ENCODE data around the gene KDM4C.

KDM4C gene

DNA sequence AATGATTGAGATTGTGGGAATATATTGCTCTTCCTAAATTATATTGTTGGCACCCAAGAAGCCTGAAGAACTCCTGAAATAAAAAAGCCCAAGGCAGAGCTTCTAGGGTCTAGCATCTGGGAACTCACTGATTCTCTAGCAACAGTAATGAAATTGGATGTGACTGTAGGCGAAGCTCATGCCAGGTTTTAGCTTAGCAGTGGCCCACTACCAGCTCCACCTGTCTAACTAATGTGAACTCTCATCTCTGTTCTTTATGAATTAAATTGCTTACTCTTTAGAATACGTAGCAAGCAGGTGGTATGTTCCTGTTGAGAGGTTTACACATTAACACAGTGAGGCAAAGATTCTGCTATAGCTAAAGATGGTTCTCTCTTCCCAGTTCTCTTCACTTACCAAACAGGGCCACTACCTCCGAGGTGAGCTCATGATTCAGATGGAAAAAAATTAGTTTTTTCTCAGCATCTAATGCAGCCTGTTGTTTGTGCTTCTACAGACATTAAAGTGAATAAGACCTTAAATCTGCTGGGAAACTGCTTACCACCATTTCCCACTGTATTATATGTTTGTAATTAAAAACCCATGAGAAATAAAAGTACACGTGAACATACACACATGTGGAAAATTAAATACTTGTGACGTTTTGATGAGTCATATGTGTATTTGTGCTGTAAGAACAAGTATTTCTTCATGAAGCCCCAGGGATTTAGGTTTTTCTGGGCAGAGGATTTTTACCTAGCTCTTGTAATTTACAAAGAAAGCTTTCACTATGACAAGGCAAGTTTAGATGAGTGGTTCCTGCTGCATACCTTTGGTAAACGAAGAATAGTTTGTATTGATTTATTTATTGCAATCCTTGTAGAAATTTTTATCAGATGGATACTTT lies 360.1 kb downstream of the KDM4C start:
- FAIRE-seq: peak; percentile 83
- peak; percentile 7 for DNase-seq (ENCODE audit: extremely low spot score, insufficient read length, low read depth)

DNA sequence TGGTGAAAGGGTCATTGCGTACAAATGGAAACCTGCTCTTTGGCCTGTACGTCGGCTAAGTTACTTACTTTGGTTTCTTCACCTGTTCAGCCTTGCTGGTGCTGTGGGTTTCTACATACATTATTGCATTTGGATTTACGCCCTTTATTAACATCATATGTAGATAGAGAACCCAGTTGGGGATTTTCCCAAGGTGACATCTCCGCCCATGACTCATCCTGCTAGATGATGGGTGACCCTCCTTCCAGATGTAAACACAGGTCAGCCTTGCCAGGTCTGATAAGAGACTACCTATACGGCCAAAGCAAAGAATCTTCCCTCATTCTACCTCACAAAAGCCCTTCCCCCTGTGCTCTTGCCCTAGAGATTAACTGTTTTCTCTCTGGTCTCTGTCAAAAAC lies 360.9 kb downstream of the KDM4C start:
- DNase-seq (ENCODE audit: extremely low spot score, insufficient read length, low read depth): no peak
- FAIRE-seq: no peak

DNA sequence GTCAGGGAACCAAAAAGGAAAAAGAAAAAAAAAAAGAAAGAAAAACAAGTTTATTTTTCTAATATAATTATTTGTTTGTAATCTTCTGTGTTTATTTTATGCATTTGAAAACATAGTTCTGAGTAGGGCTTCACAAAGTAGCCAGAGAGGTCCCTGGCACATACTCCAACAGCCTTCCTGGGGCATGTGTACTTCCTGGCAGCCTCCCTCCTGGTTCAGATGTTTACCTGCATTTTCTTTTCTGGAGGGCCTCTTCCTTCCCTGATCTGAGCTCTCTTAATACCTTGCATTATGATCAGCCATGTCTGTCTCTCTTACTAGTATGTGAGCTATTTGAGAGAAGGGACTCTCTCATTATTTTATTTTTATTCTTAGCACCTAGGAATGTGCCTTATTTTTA lies 361.8 kb downstream of the KDM4C start:
- FAIRE-seq: no peak
- DNase-seq (ENCODE audit: extremely low spot score, insufficient read length, low read depth): no peak

DNA sequence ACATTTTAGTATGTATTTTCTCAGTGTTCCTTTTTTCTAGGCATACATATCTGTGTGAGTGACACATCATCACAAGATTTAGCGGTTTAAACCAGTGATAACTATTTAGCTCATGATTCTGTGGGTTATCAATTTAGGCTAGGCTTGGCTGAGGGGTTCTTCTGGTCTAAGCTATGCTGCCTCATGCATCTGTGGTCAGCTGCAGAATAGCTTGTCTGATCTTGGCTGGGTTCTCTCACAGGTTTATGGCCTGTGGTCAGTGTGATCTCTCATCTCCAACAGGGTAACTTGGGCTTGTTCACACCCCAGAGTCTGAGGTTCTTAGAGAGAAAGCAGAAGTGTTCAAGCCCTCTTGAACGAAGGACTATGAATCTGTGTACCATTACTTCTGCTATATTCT lies 363.3 kb downstream of the KDM4C start:
- DNase-seq (ENCODE audit: extremely low spot score, insufficient read length, low read depth) (no peak), FAIRE-seq (peak; percentile 78)

DNA sequence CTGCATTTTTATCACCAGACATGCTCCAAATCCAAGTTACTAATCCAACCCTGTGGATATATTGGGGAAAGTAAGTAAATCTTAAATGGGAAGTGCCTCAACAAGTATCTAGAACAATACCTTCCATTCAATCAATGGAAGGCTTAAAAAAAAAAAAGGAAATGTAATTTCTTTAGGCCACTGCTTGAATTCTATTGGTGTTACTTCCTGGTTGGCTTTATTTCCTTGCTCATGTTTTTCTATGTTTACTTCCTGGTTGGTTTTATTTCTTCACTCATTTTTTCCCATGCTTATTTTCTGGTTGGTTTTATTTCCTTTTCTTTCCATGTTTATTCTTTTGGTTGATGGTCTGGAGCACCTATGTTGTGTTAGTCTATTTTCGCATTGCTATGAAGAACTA lies 363.9 kb downstream of the KDM4C start:
- DNase-seq (ENCODE audit: extremely low spot score, insufficient read length, low read depth) (no peak), FAIRE-seq (no peak)

DNA sequence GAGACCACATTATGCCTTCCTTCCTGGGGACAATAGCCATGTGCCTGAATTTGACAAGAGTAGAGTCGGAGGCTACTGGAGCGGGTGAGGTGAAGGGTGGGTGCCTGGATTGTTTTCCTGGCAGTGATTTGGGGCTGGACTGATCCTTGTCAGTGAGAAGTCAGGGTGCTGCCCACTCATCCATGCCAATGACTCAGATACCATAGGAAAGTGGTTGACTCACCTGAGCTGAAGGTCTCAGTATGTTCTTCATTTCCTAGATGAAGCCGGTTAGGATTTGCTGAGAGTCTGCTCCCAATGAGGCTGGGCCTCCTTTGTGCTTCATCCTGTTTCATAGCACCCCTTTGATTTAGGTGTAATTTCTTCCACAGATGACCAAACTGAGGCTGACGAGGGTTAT lies 366.0 kb downstream of the KDM4C start:
- no peak for FAIRE-seq
- DNase-seq (ENCODE audit: extremely low spot score, insufficient read length, low read depth): no peak

DNA sequence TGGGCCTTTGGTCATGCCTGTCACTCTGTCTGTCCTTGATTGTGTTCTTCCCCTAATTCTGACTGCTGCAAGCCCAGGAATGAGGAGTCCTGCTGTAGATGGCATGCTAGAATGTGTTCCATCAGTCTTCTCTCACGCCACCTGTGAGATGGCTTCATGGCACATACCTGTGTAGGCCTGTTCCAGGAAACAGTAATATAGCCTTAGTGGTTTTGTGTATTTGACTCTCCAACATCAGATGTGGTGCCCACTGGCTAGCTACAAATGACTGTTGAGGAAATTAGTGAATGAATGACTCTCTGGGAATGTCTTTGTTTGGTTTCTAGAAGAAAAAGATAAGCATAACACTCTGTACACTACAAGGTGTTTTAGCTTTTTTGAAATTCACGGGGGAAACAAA lies 367.5 kb downstream of the KDM4C start:
- no peak for DNase-seq (ENCODE audit: extremely low spot score, insufficient read length, low read depth)
- no peak for FAIRE-seq

DNA sequence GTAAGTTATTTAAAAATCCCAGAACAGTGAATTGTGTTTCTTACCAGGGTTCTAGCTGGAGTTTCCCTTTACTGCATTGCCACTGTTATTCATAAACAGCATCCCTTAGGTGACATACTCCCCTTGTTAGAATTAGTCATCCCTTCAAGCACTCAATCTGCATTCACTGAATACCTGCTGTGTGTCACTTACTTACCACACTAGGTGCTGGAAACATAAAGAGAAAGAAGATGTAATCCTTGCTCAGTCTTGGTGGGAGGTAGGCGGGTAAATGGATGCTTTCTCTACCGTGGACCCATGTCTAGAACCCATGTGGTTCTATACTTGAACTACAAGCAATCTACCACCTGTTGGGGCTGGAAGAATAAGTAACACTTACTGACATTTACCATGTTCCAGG lies 371.6 kb downstream of the KDM4C start:
- FAIRE-seq: no peak

DNA sequence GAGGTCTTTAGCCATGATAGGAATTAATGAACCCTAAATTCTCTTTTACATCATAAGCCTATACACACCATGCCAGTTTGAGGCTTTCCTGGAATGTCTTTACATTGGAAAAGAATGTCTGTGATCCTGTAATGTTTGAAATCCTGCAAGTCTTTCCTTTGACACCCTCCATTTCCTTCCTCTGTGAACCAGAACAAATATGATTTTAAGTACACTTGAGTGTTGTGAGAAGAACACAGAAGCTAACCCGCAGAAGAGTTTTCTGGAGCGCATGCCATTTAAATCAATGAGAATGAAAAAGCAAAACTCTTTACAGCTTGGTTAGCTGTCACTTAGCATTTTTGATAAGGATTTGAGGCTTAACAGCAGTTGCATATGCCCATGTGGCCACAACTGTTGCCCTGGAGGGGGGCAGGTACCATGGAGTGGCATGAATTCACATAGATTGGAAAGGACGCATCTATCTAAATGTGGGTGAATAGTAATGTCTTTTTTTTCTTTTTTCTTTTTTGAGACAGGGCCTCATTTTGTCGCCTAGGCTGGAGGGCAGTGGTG lies 372.6 kb downstream of the KDM4C start:
- DNase-seq (ENCODE audit: extremely low spot score, insufficient read length, low read depth): no peak
- no peak for FAIRE-seq

More for the DNA sequence above, 371.6 kb downstream of the KDM4C start:
- DNase-seq (ENCODE audit: extremely low spot score, insufficient read length, low read depth): no peak

DNA sequence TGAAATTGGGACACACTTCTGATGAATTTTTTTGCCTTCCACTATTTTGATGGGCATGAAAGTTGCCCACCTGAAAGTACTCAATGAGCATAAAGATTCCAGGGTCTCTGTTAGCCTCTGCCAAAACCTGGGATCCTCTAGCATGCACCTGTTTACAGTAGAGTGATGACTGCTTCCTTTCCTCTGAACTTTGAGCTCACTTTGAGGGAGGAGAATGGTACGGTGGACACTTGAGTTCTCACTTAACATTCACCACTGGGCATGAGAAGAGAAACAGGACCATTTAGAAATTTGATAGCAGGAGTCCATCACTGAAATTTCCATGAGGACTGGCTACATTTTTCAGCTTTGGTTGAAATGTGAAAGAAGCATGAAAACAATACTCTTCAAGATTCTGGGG lies 374.8 kb downstream of the KDM4C start:
- no peak for FAIRE-seq
- DNase-seq (ENCODE audit: extremely low spot score, insufficient read length, low read depth): no peak

DNA sequence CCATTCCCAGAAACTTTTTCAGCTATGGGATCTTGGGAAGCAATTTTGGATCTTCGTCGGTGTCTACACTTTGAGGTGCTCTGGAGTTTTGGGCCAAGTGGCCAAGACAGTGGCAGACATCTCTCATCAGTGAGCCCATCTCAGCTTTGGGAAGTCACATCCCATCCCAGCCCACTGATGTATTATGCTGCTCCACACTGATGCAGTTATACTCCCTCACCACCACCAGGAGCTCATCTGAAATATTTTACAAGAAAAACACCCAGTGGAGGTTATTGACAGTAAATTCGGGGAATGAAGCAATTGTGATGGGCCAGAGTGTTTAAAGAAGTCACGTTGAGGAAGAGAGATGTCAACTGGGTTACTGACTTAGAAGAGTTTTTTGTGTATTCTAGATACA lies 378.0 kb downstream of the KDM4C start:
- FAIRE-seq: no peak
- DNase-seq (ENCODE audit: extremely low spot score, insufficient read length, low read depth): no peak

DNA sequence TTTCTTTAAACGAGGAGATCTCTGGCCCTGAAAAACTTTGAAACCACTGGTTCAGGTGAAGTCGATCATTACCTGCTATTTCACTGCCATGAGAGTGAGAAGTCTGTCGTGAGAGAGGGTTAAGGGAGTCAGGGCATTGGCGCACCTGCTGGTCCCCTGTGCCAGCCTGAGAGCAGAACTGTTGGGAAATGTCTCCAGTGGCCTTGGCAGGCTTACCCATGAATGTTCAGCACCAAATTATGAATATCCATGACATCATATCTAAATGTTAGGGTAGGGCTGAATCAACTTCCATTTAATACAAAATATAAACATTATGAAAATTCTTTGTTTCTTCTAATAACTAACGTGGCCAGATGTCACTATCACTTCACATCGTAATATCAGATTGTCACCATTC lies 379.3 kb downstream of the KDM4C start:
- FAIRE-seq (no peak), DNase-seq (ENCODE audit: extremely low spot score, insufficient read length, low read depth) (no peak)

DNA sequence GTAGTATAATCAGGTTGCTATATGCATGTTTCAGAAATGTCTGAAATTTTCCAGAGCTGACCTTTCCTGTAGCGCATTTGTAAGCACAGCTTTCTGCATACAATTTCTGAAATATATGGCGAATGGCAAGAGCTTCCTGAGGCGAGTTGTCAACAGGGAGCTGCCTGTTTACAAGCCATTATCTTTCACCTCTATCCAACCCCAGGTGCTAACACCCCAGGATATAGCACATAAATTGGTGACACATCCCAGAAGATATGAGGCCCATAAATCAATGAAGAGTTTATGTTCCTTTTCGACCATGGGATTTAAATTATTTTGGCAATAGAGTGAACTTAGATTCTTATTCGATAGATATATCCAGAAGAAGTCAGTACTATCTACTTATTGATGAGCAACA lies 379.8 kb downstream of the KDM4C start:
- FAIRE-seq: no peak
- no peak for DNase-seq (ENCODE audit: extremely low spot score, insufficient read length, low read depth)

DNA sequence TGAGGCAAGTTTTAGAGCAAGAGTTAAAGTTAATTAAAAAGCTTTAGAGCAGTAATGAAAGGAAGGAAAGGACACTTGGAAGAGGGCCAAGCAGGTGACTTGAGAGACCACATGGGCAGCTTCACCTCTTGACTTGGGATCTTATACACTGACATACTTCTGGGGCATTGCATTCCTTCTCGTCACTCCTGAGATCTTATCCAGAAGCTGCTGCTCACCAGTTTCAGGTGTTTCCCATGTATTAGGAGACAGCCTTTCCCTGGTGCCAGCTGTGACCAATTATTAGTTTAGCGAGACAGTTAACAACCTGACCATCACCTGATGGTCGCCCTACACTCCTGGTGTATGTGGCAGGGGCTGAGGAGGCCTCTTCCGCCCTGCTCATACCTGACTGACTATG lies 382.1 kb downstream of the KDM4C start:
- DNase-seq (ENCODE audit: extremely low spot score, insufficient read length, low read depth) (no peak), FAIRE-seq (no peak)

DNA sequence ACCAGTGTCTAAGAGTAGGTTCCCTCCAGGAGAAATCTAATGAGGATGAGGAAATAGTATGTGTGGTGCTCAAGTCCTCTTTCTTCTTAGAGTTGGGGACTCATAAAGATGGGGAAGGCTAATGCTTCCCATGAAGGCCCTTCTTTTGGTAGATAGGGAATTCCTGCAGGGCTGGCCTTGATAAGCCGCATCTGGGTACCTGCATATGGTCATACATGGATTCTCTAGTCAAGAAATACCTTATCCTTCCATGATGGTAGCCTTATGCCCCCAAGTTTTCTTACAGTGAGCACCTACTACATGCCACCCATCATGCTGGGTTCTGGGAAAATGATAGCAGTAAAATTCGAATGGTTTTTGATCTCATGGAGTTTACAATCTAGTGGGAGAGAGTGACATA lies 382.6 kb downstream of the KDM4C start:
- DNase-seq (ENCODE audit: extremely low spot score, insufficient read length, low read depth) (no peak), FAIRE-seq (no peak)

DNA sequence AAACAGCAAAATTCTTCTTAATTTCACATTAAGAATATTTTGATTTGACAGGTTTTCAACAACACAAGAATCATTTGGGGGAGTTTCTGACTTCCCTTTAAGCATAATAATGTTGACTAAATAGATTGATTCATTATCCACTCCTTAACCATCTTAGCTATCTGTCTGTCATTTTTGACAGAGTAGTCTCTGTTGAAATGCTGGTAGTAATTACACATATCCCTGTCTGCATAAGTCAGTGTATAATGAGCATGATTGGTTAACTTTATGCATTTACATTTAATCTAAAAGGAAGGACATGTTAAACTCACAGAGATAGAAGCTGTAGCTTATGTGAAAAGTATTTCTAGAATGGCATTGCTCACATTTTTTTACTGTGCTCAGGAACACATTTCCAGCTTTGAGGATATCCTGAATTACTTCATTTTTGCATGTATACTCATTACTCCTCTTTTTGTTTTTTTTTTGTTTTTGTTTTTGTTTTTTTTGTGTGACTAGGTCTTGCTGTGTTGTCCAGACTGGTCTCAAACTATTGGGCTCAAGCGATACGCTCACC lies 385.9 kb downstream of the KDM4C start:
- FAIRE-seq (no peak), DNase-seq (ENCODE audit: extremely low spot score, insufficient read length, low read depth) (no peak)

DNA sequence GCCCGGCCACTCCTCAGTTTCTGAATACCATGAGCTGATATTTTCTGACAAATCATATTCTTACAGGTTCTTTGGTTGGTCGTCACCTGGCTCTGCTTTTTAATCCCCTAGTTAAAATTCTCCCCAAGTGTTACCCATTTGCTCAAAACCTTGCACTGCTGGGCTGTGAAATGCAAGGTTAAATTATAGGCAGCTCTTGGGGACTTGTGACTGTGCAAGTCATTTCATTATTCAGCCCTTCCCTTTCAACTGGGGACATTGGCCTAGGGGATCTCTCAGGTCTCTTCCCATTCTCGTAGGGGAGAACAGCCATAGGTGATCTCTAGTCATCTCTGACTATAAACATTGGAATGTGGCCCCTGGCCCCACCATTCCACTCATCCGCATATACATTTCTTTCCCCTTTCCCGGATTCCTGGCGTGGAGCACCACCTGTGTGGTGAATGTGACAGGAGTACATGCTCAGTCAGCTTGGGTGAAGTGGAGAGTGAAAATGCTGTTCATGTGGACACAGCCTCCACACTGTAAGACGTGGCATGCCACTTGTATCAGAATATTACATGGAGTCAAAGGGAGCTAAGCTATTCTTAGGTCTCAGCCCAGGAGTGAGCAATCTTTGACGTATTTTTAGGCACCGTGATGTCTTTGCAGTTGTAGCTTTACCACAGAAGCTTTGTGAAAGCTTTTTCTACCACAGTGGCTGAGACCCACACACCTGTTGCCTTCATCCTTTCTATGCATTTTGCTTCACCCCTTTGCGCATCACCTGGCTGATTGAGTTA lies 386.7 kb downstream of the KDM4C start:
- no peak for DNase-seq (ENCODE audit: extremely low spot score, insufficient read length, low read depth)
- FAIRE-seq: no peak

DNA sequence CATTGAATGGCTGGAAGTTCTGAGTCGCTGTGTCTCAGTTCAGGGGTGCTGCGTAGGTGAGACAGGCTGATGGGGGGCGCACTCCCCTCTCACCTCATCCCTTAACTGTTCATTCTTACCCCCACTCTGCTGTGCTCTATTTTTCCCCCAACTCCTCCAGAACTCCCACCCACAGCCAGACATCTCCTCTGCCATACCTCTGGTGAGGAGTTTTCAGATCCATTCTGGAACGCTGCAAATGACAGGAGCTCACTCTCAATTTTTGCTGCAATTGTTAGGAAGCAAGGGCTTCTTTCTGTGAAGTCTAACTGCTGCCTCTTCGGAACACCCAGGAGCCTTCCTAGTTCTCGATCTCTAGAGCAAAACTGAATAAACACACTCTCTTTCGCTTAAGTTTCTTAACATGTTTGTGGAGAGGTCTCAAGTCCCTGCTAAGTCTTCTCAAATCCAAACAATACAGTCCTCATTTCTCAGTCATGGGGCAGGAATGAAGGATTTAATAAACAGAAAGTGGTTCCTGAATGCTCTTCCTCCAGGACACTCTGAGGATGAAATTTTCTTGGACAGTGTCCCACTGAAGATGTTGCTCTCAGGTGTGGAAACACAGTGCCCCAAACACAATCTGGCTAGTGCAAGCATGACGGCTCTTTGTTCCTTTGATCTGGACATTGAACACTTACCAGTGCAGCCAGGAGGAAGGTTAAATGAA lies 387.7 kb downstream of the KDM4C start:
- DNase-seq (ENCODE audit: extremely low spot score, insufficient read length, low read depth): no peak
- no peak for FAIRE-seq

DNA sequence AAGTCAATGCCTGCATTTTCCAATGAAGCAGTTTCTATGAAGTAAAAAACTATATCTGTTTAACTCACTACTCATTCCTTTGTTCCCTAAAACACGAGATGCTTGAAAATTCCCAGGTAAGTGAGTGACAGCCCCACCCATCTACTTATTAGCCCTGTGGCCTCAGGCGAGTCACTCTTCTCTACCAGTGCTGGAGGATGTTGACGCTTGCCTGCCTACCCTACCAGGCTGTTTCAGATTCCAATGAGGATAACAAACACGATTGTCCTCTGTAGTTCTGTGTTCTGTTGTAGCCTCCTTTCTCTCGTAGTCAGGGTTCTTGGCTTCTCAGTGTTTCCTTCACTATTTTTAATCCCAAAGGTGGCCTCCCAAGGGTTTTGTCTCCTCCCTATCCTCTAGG lies 388.8 kb downstream of the KDM4C start:
- DNase-seq (ENCODE audit: extremely low spot score, insufficient read length, low read depth) (no peak), FAIRE-seq (no peak)
